Type B pancreatic cell (in vitro differentiated cells): ENCODE data around the gene TNFRSF19. TPM values are rescaled to one million over a fixed set of nuclear protein-coding genes. Genes with fewer than 3 reads are reported as not detected.
A peak's percentile ranks its signal among the peaks of the same experiment; 100 is the strongest.

Source experiments
- DNase-seq: peaks from one replicate; pipeline ENCODE4 v3.0.0; 2021; ENCODE audit warnings: mixed read lengths; ENCODE audit not compliant: unreplicated experiment; ENCODE audit errors: extremely low spot score
- H3K27ac Mint-ChIP-seq: 2 replicates; pipeline ENCODE4 v1.8.0; 2021; ENCODE audit warnings: mild to moderate bottlenecking, mixed read lengths
- H3K27me3 Mint-ChIP-seq: 2 replicates; pipeline ENCODE4 v1.8.0; 2021; ENCODE audit warnings: mixed read lengths
- H3K36me3 Mint-ChIP-seq: 2 replicates; pipeline ENCODE4 v1.8.0; 2021; ENCODE audit warnings: mixed read lengths
- H3K4me1 Mint-ChIP-seq: one replicate; pipeline ENCODE4 v1.8.0; 2021; ENCODE audit warnings: mixed read lengths; ENCODE audit not compliant: unreplicated experiment
- H3K4me3 Mint-ChIP-seq: 2 replicates; pipeline ENCODE4 v1.8.0; 2021; ENCODE audit warnings: mild to moderate bottlenecking, mixed read lengths
- H3K9me3 Mint-ChIP-seq: 2 replicates; pipeline ENCODE4 v1.8.0; 2021; ENCODE audit warnings: mixed read lengths
- CTCF ChIP-seq: fragments of 200-600 bp; sonication (generic); conservative IDR thresholded peaks from 2 replicates; pipeline ENCODE4 v1.5.0; 2021; ENCODE audit warnings: antibody characterized with exemption, mild to moderate bottlenecking
- total RNA-seq: library from RNA; stranded (reverse); gene quantifications from 2 replicates; pipeline ENCODE4 v1.2.1, GENCODE V29; 2021; ENCODE audit warnings: low replicate concordance

The TNFRSF19 gene
- total RNA-seq, 1 donor from 2014 or later = 64.4 TPM

DNA sequence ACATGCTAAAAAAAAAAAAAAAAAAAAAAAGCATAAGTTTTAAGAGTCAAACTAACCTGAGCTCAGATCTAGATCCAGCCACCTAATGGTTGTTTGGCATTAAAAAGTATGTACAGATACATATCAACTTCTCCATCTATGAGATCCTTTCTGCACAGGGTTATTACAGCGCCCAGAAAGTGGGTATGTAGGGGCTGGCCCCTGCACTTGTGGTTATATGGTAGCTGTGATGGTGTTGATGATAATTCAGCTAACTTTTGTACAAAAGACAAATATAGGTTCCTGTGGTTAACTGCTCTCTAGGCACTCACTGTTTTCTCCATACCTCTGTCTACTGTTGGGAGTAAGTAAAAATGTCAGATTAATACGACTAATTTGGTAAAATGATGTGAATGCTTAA is 81.7 kb downstream of the TNFRSF19 start:
- no peak for DNase-seq
- Mint-ChIP-seq H3K9me3 (peaks cover 12% of the 10 kb centered on the region), H3K36me3 (peaks cover 39% of the 10 kb centered on the region), H3K4me3 (no peak overlapping the region), H3K27ac (no peak overlapping the region), H3K27me3 (no peaks in the 10 kb centered on the region), H3K4me1 (peaks cover 30% of the 10 kb centered on the region)
- TF ChIP-seq CTCF = no peak

GRCh38 chr13:23652909-23653726 is 82.9 kb downstream of the TNFRSF19 start:
- Mint-ChIP-seq H3K4me3 (peak overlapping the region; percentile 10), H3K27ac (peak overlapping the region; percentile 17), H3K4me1 (peaks cover 40% of the 10 kb centered on the region), H3K9me3 (peaks cover 12% of the 10 kb centered on the region), H3K36me3 (peaks cover 46% of the 10 kb centered on the region), H3K27me3 (no peaks in the 10 kb centered on the region)
- no peak for DNase-seq
- TF ChIP-seq CTCF = no peak

DNA sequence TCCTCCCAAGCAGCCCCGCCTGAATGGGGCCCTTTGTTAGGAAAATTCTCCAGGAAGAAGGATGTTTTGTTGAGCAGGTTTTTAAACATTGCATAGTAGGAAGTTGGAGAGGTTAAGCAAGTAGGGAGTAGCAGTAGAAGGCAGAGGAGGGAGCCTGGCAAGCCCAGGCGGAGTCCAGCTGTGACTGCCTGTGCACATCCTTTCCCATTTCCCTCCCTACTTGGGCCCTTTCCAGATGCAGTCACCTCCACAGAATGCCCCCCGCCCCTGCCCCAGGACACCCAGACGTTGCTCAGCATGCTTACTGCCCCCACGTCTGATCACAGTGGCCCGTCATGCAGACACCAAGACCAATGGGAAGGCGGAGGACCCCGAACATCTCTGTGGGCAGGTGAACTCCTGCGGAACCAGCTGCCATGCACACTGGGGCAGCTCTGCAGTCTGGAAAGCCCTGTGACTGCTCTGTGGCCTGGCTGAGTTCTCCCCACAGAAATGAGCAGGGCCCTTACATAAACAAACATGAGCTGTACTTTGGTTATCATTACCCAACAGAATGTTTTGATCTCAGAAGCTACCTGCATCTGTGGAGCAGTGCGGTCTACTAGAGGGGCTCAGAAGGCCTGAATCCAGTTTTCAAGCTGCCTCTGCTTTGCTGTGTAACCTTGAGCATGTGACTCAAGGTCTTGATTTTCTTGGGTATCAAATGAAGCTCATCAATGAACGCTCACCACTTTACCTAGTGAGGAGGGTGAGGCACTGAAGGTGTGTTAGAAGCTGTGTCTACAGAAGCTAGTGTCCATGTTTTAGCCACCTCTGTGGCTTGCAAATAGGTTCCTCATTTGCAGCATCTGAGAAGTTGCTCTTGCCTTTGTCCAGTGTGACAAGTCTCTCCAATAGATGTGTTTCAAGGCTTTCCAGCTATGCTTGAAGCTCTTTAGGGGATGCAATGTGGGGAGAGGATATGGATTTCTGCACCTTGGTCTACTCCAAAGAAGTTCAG is 84.2 kb downstream of the TNFRSF19 start:
- H3K9me3 Mint-ChIP-seq = peaks cover 5% of the 10 kb centered on the region
- no peak overlapping the region for H3K4me3 Mint-ChIP-seq
- no peak for DNase-seq
- H3K27ac Mint-ChIP-seq = peak overlapping the region; percentile 17
- peaks cover 43% of the 10 kb centered on the region for H3K4me1 Mint-ChIP-seq
- no peak for TF ChIP-seq CTCF
- no peaks in the 10 kb centered on the region for H3K27me3 Mint-ChIP-seq
- peaks cover 41% of the 10 kb centered on the region for H3K36me3 Mint-ChIP-seq

GRCh38 chr13:23655321-23655720 is 85.1 kb downstream of the TNFRSF19 start:
- peaks cover 5% of the 10 kb centered on the region for H3K9me3 Mint-ChIP-seq
- H3K4me1 Mint-ChIP-seq = peaks cover 43% of the 10 kb centered on the region
- no peak for DNase-seq
- H3K27me3 Mint-ChIP-seq = no peaks in the 10 kb centered on the region
- no peak overlapping the region for H3K4me3 Mint-ChIP-seq
- H3K36me3 Mint-ChIP-seq = peaks cover 47% of the 10 kb centered on the region
- H3K27ac Mint-ChIP-seq = no peak overlapping the region
- TF ChIP-seq CTCF = no peak

GRCh38 chr13:23656637-23657371 is 86.6 kb downstream of the TNFRSF19 start:
- no peak for DNase-seq
- peaks cover 58% of the 10 kb centered on the region for H3K36me3 Mint-ChIP-seq

More at GRCh38 chr13:23656637-23657371, 86.6 kb downstream of the TNFRSF19 start:
- no peaks in the 10 kb centered on the region for H3K27me3 Mint-ChIP-seq
- H3K9me3 Mint-ChIP-seq = peaks cover 10% of the 10 kb centered on the region
- peaks cover 43% of the 10 kb centered on the region for H3K4me1 Mint-ChIP-seq
- no peak for TF ChIP-seq CTCF
- peak overlapping the region; percentile 57 for H3K27ac Mint-ChIP-seq
- H3K4me3 Mint-ChIP-seq = no peak overlapping the region
